ENCODE data around the gene TRIOBP. TPM values are rescaled to one million over a fixed set of nuclear protein-coding genes. Genes with fewer than 3 reads are reported as not detected.

Gene TRIOBP
- total RNA-seq, 2 donors from 2014 or later = 126 to 146 TPM

- peak overlapping the region in 1 of 2 donors; percentile 6 for H3K27ac ChIP-seq
- peaks cover 9 to 13% of the 10 kb centered on the region in 2 donors for H3K4me1 ChIP-seq (ENCODE audit: control insufficient read depth in 1 of 2, low read depth in 2 of 2)
Observed at GRCh38 chr22:37680191-37680851, 16.5 kb upstream of the TRIOBP start.

GRCh38 chr22:37681001-37681424 lies 15.8 kb upstream of the TRIOBP start:
- DNase-seq (ENCODE audit: low spot score) = no peak
- Histone ChIP-seq H3K9me3 (no peaks in the 10 kb centered on the region), H3K27ac (peak overlapping the region in 1 of 2 donors; percentile 6), H3K4me1 (ENCODE audit: control insufficient read depth in 1 of 2, low read depth in 2 of 2) (peaks cover 9 to 16% of the 10 kb centered on the region in 2 donors), H3K36me3 (peaks cover 17% of the 10 kb centered on the region), H3K4me3 (no peak overlapping the region), H3K27me3 (replicated peaks; ENCODE audit: insufficient read depth) (no peaks in the 10 kb centered on the region)
- ATAC-seq (ENCODE audit: insufficient number of reproducible peaks, low FRiP score, low read depth) = no peak
- no peak for TF ChIP-seq CTCF (IDR thresholded peaks at IDR 0.05)

More at GRCh38 chr22:37680191-37680851, 16.5 kb upstream of the TRIOBP start:
- Histone ChIP-seq H3K4me3 (no peak overlapping the region), H3K36me3 (peaks cover 17% of the 10 kb centered on the region), H3K27me3 (replicated peaks; ENCODE audit: insufficient read depth) (no peaks in the 10 kb centered on the region), H3K9me3 (no peaks in the 10 kb centered on the region)
- DNase-seq (ENCODE audit: low spot score) = no peak
- no peak for ATAC-seq (ENCODE audit: insufficient number of reproducible peaks, low FRiP score, low read depth)
- TF ChIP-seq CTCF (IDR thresholded peaks at IDR 0.05) = no peak

GRCh38 chr22:37681556-37682049 lies 15.2 kb upstream of the TRIOBP start:
- DNase-seq (ENCODE audit: low spot score) (no peak), ATAC-seq (ENCODE audit: insufficient number of reproducible peaks, low FRiP score, low read depth) (peak; percentile 24)
- TF ChIP-seq CTCF (IDR thresholded peaks at IDR 0.05) = peak; percentile 87
- Histone ChIP-seq H3K4me3 (no peak overlapping the region), H3K27ac (no peak overlapping the region), H3K9me3 (no peaks in the 10 kb centered on the region), H3K27me3 (replicated peaks; ENCODE audit: insufficient read depth) (no peaks in the 10 kb centered on the region), H3K36me3 (peaks cover 17% of the 10 kb centered on the region), H3K4me1 (ENCODE audit: control insufficient read depth in 1 of 2, low read depth in 2 of 2) (peaks cover 9 to 17% of the 10 kb centered on the region in 2 donors)

- H3K27me3 ChIP-seq (replicated peaks; ENCODE audit: insufficient read depth) = no peaks in the 10 kb centered on the region
- DNase-seq (ENCODE audit: low spot score) = no peak
- no peak overlapping the region for H3K27ac ChIP-seq
- H3K36me3 ChIP-seq = peaks cover 7% of the 10 kb centered on the region
- no peaks in the 10 kb centered on the region for H3K9me3 ChIP-seq
- no peak for ATAC-seq (ENCODE audit: insufficient number of reproducible peaks, low FRiP score, low read depth)
- H3K4me3 ChIP-seq = no peak overlapping the region
- peaks cover 4 to 15% of the 10 kb centered on the region in 2 donors for H3K4me1 ChIP-seq (ENCODE audit: control insufficient read depth in 1 of 2, low read depth in 2 of 2)
- no peak for TF ChIP-seq CTCF (IDR thresholded peaks at IDR 0.05)
Observed at GRCh38 chr22:37684803-37685615, 11.8 kb upstream of the TRIOBP start.
